ENCODE results near the gene FN1.
"Not testable (repeated sequence)": the region's sequence is repeated elsewhere in the genome, so short reads cannot be mapped to it uniquely, and the experiment has no call there.

Gene FN1

GRCh38 chr2:215363461-215364156, 72.3 kb downstream of the FN1 start:
- no peak for DNase-seq

GRCh38 chr2:215363039-215363438, 72.8 kb downstream of the FN1 start:
- DNase-seq: no peak

GRCh38 chr2:215362562-215362904, 73.3 kb downstream of the FN1 start:
- no peak for DNase-seq

GRCh38 chr2:215361876-215362561, 73.8 kb downstream of the FN1 start:
- DNase-seq: no peak

- no peak for DNase-seq
Measured at GRCh38 chr2:215361211-215361875, 74.5 kb downstream of the FN1 start.

- DNase-seq: no peak
Measured at GRCh38 chr2:215360596-215360995, 75.3 kb downstream of the FN1 start.

GRCh38 chr2:215360059-215360458, 75.8 kb downstream of the FN1 start:
- not testable (repeated sequence) for DNase-seq

- DNase-seq: no peak
Measured at GRCh38 chr2:215359576-215359922, 76.3 kb downstream of the FN1 start.

- no peak for DNase-seq
Measured at GRCh38 chr2:215358891-215359575, 76.8 kb downstream of the FN1 start.

GRCh38 chr2:215358312-215358845, 77.5 kb downstream of the FN1 start:
- DNase-seq: no peak

GRCh38 chr2:215357660-215358059, 78.2 kb downstream of the FN1 start:
- DNase-seq: no peak

- no peak for DNase-seq
Measured at GRCh38 chr2:215356948-215357461, 78.9 kb downstream of the FN1 start.

- no peak for DNase-seq
Measured at GRCh38 chr2:215356334-215356947, 79.4 kb downstream of the FN1 start.

- no peak for DNase-seq
Measured at GRCh38 chr2:215355801-215356200, 80.1 kb downstream of the FN1 start.

- no peak for DNase-seq
Measured at GRCh38 chr2:215354771-215355695, 80.8 kb downstream of the FN1 start.

- no peak for DNase-seq
Measured at GRCh38 chr2:215352602-215353001, 83.3 kb downstream of the FN1 start.

- DNase-seq: no peak
Measured at GRCh38 chr2:215347878-215348277, 88.0 kb downstream of the FN1 start.

- DNase-seq: no peak
Measured at GRCh38 chr2:215338883-215339679, 96.8 kb downstream of the FN1 start.

GRCh38 chr2:215332872-215333595, 102.8 kb downstream of the FN1 start:
- DNase-seq: no peak

- DNase-seq: no peak
Measured at GRCh38 chr2:215328066-215328465, 107.8 kb downstream of the FN1 start.
